NCI-H1048 (cell line): ENCODE data around the gene CHST11.

Experiments used
- DNase-seq: peaks from one replicate; lab custom pipeline; 2025; lab: John Stamatoyannopoulos, UW

Gene CHST11

DNA sequence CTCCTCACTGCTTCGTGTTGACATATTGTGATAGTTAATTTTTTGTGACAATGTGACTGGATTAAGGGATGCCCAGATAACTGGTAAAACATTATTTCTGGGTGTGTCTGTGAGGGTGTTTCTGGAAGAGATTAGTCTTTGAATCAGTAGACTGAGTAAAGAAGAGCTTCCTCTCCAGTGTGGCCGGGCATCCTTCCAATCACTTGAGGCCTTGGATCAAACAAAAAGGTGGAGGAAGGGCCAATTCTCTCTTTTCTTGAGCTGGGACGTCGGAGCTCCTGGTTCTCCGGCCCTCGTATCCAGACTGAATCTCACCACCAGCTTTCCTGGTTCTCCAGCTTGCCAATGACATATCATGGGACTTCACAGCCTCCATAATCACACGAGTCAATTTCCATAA is 240.4 kb downstream of the CHST11 start:
- no peak for DNase-seq

- DNase-seq, result no peak
These were observed 242.1 kb downstream of the CHST11 start for GRCh38 chr12:104698871-104699270.

- no peak for DNase-seq
These were observed 242.9 kb downstream of the CHST11 start for GRCh38 chr12:104699489-104700190.

DNA sequence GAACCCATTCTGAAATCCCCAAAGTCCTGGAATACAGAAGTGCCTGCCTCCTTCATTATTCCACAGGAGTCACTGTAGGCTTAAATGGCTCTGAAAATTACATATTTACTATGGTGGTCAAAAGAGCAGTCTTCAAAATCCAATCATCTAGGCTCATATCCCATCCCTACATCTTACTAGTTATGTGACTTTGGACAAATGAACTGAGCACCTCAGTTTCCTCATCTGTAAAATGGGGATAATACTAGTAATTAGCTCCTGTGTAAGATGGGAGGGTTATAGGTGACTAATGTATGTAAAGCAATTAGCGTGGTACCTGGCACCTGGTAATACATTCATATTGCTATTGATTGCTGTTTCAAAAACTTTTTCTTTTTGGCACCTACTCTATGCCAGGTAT is 243.6 kb downstream of the CHST11 start:
- no peak for DNase-seq

GRCh38 chr12:104701301-104701700 is 244.6 kb downstream of the CHST11 start:
- no peak for DNase-seq

- DNase-seq, result no peak
These were observed 245.0 kb downstream of the CHST11 start for GRCh38 chr12:104701756-104702155.

- no peak for DNase-seq
These were observed 245.9 kb downstream of the CHST11 start for GRCh38 chr12:104702565-104703139.

GRCh38 chr12:104703372-104703771 is 246.6 kb downstream of the CHST11 start:
- no peak for DNase-seq

- no peak for DNase-seq
These were observed 247.6 kb downstream of the CHST11 start for GRCh38 chr12:104704224-104704779.

GRCh38 chr12:104707194-104707593 is 250.4 kb downstream of the CHST11 start:
- no peak for DNase-seq

- no peak for DNase-seq
These were observed 251.2 kb downstream of the CHST11 start for GRCh38 chr12:104707794-104708558.

- DNase-seq, result no peak
These were observed 252.1 kb downstream of the CHST11 start for GRCh38 chr12:104708891-104709290.

GRCh38 chr12:104709692-104710435 is 253.1 kb downstream of the CHST11 start:
- no peak for DNase-seq

DNA sequence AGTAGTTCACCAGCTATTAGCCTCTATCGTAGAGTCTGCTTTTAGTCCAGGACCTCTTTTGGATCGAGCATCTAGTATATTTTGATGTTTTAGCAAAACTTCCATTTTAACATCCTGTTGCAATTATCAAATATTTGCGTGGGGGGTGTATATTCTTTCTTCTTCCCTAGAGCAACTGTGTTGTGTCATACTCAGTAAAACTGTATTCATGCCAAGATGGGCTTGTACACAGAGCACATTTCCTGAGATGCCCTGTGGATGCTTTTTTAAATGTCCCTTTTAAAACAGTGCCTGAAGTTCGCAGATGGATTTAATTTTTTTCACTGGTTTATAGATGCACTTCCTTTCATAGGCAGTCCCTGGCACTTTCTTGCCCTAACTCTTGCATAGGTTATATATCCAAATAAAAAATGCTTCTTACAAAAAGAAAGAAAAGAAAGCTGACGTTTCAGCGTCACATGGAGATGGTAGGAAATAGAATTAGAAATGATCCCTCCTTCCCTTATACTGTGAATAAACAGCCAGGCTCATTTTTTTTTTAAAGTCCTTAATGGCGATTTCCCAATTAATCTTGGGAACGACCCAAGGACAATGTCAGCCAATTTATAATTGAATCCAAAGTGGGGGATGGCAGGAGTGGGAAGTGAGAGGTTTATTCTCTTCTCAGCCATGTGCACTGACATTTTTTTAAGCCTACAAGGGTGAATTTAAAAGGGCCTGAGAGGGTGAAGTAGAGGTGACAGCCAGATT is 254.4 kb downstream of the CHST11 start:
- DNase-seq, result no peak

DNA sequence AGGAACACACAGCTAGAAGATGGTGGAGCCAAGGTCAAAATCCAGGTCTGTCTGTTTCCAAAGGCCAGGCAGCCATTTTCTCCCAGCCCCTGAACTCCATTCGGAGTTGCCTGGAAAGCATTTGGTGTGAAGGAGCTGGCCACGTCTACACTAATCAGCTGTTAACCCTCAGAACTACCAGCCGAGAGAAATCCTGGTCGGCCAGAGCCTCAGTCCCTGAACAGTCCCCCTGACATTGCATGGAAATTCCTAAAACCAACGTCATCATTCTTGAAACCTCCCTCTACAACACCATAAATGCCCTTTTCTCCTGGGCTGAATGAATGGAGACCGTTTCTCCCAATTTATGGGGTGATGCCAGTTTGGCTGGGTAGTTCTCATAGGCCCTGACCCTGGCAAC is 255.7 kb downstream of the CHST11 start:
- no peak for DNase-seq

DNA sequence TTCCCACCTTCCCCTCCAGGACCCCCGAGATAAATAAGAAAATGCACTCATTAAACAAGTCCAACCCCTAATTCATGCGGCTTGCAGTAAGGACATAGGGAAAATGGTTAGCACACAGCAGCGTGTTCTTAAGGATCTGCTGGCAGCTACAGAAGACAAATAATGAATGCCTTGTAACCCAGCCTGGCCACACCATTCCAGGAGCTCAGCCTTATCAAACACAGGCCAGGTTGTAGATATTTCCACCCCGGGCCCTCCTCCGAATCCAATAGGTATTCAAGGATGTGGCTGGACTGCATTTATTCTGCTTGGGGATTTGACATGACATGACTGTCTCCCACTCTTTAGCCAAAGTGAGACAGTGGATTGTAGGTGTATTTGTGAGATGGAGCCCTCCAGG is 256.2 kb downstream of the CHST11 start:
- no peak for DNase-seq

- no peak for DNase-seq
These were observed 256.7 kb downstream of the CHST11 start for GRCh38 chr12:104713444-104713843.

GRCh38 chr12:104714369-104714768 is 257.6 kb downstream of the CHST11 start:
- DNase-seq, result no peak

DNA sequence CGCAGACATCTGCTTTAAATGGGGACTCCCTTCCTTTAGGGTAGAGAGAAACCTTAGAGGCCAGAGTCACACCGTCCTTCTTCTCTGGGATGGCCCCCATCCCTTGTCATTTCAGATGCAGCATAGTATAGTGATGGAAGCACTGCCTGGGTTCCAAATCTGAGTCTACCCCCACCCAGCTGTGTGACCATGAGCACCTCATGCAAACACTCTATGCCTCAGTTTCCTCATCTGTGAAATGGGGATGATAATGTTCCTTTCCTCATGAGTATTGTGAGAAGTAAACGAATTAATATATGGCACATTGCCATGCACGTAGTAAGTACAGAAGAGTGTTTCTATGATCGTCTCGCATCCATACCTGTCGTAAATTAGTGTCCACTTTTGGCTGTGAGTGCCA is 259.4 kb downstream of the CHST11 start:
- DNase-seq, result no peak

- DNase-seq, result no peak
These were observed 261.7 kb downstream of the CHST11 start for GRCh38 chr12:104718304-104718929.
